Measurements from ENCODE around the gene EPHB2.
"Not testable (repeated sequence)": the region's sequence is repeated elsewhere in the genome, so short reads cannot be mapped to it uniquely, and the experiment has no call there.

EPHB2 gene

DNA sequence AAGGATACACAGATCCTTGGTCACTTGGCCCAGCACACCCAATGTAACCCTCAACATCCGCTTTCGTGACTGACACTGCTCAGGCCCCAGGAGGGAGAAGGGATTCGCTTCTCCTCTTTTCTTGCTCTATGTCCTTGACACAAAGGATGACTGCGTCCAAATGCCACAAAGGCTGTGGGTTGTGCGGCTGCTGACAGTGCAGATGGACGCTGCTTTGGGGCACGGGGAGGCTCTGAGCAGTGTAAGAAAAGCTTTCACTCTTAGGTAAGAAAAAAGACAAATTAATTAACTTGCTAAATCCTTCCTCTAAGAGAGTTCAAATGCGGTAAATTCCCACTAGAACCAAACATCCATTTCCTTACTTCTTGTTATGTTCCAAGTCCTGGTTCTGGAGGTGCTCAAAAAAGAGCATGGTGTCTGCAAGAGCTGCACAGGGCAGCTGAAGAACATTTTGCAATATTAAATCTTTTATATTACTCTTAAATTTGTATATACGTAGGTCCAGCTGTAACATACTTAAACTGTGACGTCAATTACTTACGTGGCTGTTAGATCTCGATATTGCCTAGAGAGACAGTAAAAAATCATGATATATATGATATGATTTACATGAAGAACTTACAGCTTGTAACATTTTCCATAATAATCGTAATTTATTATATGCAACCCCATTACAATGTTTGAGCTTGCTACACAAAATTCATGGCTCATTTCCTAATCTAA, 19.4 kb upstream of the EPHB2 start:
- no peak for DNase-seq

DNA sequence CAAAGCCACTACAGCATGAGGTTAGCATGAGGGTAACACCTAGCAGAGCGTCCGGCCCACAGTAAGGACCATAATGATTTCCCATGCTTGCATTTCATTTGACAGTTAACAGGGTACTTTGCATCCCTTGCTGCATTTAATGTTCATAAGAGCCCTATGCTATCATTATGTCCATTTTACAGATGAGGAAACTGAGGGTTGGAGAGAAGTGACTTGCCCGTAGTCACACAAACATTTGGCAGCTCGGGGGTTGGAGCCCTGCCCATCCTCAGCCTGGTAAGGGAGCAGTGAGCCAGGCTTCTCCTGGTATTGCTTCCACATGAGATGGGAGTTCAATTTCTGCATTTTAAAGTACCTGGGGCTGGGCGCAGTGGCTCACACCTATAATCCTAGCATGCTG, 16.5 kb upstream of the EPHB2 start:
- DNase-seq, result no peak

DNA sequence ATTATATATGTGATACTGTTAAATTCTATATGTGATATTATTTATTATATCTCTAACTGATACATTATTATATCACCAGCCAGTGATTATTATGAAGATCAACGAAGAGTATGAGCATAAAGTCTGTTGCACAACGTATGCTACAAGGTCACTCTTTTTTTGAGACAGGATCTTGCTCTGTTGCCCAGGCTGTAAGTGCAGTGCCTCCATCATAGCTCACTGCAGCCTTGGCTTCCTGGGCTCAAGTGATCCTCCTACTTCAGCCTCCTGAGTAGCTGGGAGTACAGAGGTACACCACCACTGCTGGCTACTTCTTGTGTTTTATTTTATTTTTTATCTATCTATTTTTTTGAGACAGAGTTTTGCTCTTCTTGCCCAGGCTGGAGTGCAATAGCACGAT, 14.0 kb upstream of the EPHB2 start:
- DNase-seq, result no peak

DNA sequence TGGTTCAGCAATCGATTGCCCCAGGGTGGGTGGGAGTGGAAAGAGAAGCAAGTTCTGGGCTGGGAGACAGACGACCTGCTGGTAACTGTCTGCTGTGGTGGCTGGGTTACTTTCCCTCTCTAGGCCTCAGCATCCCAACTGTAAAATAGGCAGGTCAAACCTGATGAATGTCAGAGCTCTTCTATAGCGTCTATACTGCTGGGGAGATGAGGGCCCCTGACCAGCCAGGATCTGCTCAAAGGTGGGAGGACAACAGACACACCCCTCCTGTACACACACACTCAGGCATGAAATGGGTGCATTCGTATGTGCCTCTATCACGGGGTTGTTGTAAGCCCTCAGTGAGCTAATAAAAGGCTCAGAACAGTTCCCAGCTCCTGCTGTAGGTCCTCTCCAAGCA, 12.7 kb upstream of the EPHB2 start:
- no peak for DNase-seq

DNA sequence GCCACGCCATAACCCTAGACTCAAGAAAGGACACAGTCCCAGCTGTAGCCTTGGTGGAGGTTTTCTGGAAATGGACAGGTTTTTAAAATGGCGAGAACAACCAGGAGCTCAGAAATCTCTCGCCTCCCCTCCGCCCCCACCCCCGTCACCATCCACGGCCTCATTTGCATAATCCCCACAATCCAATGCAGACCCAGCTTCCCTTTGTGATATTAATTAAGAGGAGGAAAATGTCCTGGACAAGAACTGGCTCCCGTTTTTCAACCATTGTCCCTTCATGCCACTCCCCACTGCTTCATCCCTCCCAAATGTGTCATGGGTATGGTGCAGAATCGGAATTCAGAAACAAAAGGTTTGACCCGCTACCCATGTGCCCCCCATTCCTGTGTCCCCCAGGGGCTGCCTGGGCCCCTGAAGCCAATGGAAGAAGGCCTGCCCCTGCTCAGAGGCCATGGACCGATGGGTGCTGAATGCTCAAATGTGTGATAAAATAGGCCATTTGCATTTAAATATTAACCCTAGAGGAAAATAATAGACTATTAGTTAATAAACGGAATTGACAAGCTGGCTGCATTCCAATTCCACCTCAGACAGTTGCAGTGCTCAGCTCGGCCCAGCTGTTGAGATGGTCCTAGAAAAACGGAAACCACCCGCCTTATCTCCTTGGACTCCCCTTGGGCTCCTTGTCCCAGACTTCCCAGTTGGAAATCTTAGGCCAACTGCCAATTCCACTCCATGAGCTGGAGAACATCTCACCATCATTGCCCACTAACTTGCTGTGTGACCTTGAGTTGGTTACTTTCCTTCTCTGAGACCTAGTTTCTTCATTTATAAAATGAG, 10.7 kb upstream of the EPHB2 start:
- no peak for DNase-seq

DNA sequence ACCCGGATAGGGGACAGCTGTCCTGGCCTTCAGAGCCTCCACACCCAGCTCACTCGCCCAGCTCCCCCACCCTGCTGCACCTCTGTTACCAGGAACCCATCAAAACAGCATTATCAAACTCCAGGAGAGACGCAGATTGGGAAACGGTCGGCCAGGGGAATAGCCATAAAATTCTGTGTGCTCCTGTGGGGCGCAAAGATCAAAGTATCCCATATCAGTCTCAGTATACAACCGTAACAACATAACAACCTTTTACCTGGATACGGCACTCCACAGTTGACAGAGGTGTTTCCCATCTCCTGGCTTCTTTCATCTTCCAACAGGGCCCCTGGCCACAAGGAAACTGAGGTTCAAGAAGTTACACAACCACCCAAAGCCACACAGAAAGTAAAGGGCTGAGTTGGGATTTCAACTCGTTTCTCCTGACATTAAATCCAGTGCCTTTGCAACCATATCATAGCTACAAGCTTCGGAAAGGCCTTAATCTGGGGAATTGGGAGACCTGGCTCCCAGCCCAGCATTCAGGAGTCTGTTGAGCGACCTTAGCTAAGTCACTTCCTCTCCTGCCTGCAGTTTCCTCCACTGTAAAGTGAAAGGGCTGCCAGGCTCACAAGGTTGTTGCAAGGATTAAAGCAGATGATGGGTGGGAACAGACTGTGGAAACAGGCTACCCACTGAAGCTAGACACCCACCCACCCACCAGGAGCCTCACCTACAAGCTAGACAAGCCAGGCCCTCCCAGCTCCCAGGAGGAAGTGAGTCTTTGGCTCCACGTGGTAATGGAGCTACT, 8.1 kb upstream of the EPHB2 start:
- DNase-seq, result no peak

DNA sequence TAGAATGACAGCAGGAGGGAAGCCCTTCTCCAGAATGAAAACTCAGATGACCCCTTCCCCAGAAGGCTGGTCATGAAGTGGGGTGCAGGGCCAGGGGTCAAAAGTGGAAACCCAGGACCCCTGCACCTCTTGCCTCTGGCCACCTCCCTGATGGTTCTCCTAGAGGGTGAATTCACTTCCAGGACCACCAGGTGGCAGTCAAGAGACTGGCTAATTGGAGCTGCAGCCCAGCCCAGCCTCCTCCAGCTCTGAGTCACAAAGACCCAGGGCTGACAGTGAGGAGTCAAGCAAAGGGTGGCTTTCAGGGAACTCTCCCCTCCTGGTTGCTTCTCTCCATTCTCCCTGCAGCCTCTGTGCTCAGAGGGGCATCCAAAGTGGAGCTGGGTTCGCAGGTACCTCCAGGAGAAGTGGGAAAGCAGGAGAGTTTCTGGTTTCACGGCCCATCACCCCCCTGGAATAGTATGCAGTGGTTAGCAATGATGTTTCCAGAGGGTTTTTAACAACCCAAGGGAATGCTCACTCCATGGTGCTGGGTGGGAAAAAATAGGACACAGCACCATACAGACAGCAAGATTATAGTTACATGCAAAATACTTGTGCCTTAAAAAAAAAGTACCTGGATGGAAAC, 6.1 kb upstream of the EPHB2 start:
- peak; percentile 51 for DNase-seq

DNA sequence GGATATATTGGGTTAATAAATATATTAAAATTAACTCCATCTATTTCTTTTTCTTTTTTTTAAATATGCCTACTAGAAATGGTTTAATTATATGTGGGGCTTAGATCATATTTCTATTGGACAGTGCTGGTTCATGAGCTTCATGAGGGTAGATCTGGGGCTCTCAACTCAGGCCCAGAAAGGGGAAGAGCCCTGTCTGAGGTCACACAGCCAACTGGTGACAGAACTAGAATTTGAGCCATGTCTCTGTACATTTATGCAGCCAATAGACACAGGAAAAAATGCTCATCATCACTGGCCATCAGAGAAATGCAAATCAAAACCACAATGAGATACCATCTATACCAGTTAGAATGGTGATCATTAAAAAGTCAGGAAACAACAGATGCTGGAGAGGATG, 5.1 kb upstream of the EPHB2 start:
- DNase-seq, result no peak

DNA sequence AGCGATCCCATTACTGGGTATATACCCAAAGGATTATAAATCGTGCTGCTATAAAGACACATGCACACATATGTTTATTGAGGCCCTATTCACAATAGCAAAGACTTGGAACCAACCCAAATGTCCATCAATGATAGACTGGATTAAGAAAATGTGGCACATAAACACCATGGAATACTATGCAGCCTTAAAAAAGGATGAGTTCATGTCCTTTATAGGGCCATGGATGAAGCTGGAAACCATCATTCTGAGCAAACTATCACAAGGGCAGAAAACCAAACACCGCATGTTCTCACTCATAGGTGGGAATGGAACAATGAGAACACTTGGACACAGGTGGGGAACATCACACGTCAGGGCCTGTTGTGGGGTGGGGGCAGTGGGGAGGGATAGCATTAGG, 4.5 kb upstream of the EPHB2 start:
- DNase-seq, result not testable (repeated sequence)

DNA sequence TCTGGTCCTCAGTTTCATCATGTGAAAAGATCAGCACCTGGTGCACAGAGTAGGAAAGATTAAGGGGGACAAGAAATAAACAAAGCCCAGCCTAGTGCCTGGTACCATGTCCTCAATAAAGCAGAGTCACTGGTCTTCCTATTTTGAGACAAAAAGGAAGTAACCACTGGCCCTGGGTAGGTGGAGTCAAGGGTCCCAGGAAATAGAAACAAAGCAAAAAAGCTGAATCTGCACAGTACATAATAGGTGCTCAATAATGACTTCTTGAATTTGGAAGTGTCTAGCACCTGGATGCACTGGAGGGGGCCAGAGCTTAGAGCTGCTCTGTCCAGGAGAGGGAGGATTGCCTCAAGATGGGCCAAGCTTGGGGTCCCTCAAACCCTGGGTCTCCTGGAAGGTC, 1.9 kb upstream of the EPHB2 start:
- DNase-seq, result no peak

DNA sequence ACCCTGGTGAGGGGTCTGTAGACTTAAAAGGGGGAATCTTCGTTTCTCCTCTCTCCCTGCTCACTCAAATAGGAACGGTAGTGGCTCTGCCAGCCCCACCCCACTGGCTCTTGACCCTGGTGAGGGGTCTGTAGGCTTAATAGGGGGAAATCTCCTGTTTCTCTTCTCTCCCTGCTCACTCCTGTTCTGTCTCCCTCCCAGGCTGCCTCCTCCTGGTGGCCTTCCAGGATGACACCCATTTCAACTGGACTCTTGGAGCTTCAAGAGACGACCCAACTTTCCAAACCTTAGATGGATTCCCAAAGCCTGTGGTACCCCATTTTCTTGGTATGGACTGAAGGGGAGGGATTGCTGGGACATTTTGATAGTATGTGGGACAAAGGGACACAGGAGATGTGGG, 1.4 kb upstream of the EPHB2 start:
- no peak for DNase-seq

DNA sequence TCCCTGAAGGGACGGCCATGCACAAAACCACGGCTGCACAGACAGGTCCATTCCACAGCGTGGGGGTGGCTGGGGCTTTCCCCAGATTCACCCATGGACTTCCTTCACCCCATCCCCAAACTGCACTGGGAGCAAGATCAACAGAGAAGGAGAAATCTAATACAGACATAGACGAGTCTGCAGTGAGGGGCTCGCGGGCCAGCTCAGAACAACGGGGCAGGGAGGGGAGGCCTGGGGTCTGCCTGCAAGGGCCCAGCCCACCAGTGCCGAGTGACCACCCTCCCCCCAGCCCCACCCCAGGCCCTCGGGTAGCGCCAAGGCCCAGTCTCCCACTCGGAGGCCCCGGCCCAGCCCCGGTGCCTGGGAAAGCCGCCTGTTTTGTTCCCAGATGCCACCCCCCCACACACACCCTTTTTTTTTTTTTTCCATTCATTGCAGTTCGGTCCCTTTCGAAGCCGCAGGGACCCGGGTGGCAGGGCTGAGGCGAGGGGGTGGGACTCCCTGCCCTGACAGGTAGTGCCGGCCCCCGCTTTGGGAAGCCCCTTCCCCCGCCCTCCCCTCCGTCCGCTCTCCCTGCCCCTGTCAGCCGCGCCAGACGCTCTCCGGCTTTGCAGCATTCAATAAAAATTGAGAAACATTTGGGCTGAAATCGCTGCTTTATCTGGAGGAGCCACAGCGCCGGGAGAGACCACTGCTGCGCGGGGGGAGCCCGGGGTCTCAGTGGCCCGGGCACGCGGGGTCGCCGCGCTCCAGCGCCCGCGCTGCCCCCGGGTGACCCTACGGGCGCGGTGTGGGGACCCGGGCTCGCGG, 543 bp upstream of the EPHB2 start:
- no peak for DNase-seq

DNA sequence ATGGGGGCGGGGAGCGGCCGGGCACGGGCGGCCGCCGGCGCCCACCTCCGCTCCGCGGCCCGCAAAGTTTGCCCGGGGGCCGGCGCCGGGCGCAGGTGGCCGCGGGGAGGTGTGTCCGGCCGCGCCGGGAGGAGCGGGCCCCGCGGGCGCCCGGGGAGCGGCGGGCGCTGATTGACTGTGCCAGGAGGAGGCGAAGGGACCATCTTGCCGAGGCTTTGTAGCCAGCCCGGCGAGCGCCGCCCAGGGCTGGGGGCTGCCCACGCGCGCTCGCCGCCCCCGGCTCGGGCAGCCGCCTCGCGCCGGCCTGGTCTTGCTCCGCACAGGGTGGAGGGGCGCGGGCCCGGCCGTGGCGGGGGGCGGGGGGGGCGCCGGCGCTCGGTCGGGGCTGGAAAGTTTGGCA, 432 bp downstream of the EPHB2 start:
- no peak for DNase-seq

DNA sequence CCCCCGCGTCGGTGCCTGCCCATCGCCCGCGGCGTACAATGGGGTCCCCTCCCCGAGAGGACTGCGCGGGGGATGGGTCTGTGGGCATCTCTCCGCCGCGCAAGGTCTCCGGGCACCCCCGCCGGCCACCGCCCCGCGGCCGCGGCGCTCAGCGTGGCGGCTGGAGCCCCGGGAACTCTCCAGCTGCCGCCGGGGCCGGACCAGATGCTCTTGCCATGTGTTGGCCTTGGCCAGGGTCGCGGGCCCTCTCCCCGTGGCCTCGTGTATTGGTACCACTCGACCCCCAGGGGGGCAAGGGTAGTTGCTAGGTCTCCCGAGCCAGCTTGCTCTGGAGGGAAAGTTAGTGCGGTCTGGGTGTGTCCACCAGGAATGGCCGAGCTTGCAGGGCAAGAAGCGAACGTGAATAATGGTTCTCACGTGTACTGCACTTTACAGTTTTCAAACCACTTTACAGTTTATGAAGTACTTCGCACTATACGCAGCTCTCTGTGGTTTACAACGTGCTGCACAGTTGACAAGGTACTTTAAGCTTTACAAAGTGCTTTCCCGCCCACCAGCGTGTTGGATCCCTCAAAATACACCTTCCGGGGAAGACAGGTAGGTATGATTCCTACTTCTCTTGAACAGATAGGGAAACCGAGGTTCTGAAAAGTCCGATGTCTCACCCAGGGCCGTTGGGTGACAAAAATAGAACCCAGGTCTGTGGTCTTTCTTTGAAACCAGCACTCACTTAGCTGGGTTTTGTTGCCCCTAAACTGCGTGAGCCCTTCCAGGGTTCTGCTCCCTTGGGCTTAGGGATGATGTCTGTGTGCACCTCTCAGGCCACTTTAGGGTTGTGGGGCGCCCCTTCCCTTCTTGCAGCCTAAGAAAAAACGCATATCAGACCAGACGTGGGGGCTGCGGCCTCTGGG, 1.2 kb downstream of the EPHB2 start:
- peak; percentile 67 for DNase-seq

DNA sequence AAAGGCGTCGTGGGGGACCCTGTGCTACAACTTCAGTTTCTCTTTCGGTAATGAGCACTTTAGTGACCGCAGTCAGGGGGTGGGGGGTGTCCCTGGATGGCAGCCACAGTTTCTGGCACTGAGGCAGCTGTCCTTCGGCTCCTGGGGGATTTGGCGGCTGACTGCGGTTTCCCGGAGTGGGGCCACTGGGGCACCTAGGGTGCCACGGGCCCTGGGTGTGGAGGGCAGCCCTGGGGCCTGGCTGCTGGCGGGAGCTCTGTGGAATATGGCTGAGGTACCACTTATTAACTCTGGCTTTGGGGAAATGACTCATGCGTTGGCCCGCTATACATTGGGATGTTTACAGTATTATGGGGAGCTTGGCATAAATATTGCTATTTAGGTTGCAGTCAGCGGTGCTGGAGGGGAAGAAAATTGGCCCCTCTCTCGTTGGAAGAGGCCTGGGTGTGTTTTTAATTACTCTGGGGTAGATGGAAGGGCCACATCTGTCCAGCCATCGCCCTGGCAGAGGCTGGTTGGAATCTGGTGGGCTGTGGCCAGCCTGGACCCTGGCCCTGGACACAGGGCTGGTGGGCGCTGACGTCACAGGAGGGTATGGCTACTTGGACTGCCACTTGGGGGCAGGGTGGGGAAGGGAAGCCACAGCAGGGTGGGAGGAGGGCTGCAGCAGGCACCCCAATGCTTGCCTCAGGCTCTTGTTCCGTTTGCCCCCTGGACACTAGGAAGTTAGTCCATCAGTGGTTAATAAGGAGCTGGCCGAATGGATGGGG, 2.0 kb downstream of the EPHB2 start:
- DNase-seq, result peak; percentile 60

DNA sequence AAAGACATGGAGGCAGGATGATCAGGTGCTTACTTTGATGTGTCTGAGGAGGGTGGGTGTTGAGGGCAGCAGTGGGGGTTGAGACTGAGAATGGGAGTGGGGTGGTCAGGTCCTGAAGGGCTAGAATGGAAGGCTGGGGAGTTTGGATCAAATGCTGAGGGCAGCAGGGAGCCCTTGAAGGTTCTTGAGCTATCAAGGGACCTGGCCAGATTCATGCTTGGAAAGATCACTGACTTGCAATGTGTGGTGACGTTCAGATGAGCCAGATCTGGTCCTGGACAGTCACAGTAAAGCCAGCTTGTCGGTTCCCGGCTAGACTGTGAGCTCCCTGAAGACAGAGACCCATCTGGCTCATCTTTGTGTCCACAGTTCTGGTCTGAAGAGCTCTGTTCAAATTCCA, 3.8 kb downstream of the EPHB2 start:
- no peak for DNase-seq

DNA sequence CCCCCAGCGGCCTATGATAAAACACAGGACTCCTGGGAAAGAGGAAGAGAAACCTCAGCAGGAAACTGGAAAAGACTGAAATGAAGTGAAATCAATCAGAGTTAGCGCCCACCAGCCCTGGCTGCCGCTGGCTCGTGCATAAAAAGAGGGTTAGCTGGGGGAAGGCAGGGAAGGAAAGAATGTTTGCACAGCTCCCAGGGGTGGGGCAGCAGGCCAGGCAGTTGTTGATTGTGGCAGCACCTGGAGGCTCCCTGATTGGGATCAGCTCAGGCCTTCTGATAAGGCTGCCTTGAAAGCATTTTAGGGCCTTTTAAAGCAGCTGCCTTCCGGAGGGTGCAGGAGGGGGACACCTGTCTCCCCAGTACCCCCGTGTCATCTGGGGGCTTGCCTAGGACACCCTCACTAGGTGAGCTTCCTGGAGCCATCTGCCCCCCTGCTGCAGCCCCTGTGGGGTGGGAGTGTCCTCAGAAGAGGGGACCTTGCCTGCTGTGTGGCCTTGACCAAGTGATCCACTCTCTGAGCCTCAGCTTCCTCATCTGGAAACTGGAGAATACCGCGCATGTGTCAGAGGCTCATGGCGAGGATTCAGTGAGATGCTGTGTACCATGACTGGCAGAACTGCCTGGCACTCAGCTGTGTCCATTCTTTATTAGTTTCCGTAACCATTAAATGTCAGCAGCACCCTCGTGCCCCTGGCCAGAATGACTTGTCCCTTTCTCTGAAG, 6.6 kb downstream of the EPHB2 start:
- DNase-seq, result peak; percentile 44

DNA sequence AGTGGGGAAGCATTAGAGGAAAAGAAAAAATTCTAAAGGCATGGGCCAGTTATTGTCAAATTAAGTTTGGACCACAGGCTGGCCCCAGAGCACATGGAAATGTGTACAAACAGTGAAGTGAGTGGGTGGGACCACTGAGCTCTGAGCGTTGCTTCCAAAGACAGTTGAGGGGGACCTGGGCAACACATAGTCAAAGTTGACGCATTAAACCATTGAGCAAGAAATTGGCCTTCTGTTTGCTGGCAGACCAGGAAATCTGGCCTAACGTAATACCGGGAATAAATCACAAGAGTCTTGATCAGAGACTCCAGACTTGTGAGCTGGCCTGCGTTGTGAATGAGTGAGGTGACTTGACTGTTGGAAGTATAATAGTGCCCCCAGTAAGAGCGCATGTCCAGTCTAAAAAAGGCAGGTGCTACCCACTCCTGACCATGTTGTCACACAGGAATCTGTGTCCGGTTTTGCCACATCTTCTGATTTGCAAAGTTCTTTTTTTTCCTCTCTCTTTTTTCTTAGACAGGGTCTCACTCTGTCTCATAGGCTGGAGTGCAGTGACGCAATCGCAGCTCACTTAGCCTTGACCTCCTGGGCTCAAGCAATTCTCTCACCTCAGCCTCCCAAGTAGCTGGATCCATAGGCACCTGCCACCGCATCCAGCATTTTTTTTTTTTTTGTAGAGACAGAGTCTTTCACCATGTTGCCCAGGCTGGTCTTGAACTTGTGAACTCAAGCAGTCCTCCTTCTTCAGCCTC, 10.7 kb downstream of the EPHB2 start:
- DNase-seq, result no peak

All from DMS79 treated with DMSO at 0.1 percent for 48 hours (cell line).